H1 (cell line): Measurements from ENCODE around the gene LOXL1. TPM values are rescaled to one million over a fixed set of nuclear protein-coding genes. Genes with fewer than 3 reads are reported as not detected.

Source experiments
- CTCF ChIA-PET: fragments of 300-600 bp; sonication (Branson Sonifier 250); formaldehyde crosslinking; loops from one replicate; lab custom pipeline; 2021; ENCODE audit not compliant: partially characterized antibody; lab: Charles Lee
- POLR2A ChIA-PET: fragments of 300-600 bp; sonication (Branson Sonifier 250); formaldehyde crosslinking; loops from one replicate; lab custom pipeline; 2021; ENCODE audit warnings: inconsistent platforms; ENCODE audit not compliant: partially characterized antibody; lab: Charles Lee
- DNase-seq, 2 experiments: peaks; one replicate each; pipeline versions ENCODE4 v3.0.0 to v3.0.0-alpha.2; 2010 to 2022; ENCODE audit warnings: low spot score in 2 of 2, low read depth in 1 of 2, mixed read lengths in 1 of 2
- FAIRE-seq: peaks from 2 replicates; lab custom pipeline; 2011; peaks lifted over from hg19 to GRCh38; lab: Jason Lieb, UNC
- H2AFZ ChIP-seq: 2 replicates; pipeline ENCODE4 v1.8.1; 2012; ENCODE audit warnings: low read length, inconsistent platforms
- H2AK5ac ChIP-seq: 2 replicates; pipeline ENCODE4 v1.6.1; 2013; ENCODE audit warnings: low read depth, low read length
- H2BK120ac ChIP-seq: replicated peaks from 2 replicates; pipeline ENCODE3; 2013; ENCODE audit warnings: low read depth, low read length, inconsistent platforms
- H2BK12ac ChIP-seq: 2 replicates; pipeline ENCODE4 v1.6.1; 2013; ENCODE audit warnings: low read depth, low read length
- H2BK15ac ChIP-seq: 2 replicates; pipeline ENCODE4 v1.6.1; 2013; ENCODE audit warnings: low read length
- H2BK20ac ChIP-seq: 2 replicates; pipeline ENCODE4 v1.6.1; 2013; ENCODE audit warnings: low read length
- H2BK5ac ChIP-seq: 2 replicates; pipeline ENCODE4 v1.6.1; 2013; ENCODE audit warnings: low read depth, low read length
- H3K14ac ChIP-seq: 2 replicates; pipeline ENCODE4 v1.6.1; 2013; ENCODE audit warnings: inconsistent platforms; ENCODE audit not compliant: insufficient read length
- H3K18ac ChIP-seq: 2 replicates; pipeline ENCODE4 v1.6.1; 2013; ENCODE audit warnings: low read length; ENCODE audit errors: extremely low read depth
- H3K23ac ChIP-seq: 2 replicates; pipeline ENCODE4 v1.6.1; 2013; ENCODE audit warnings: inconsistent platforms; ENCODE audit not compliant: insufficient read length
- H3K23me2 ChIP-seq: 2 replicates; pipeline ENCODE4 v1.6.1; 2013; ENCODE audit warnings: low read depth, low read length
- H3K27ac ChIP-seq: 2 replicates; pipeline ENCODE4 v1.6.1; 2011; ENCODE audit warnings: low read depth, low read length, inconsistent platforms
- H3K27me3 ChIP-seq, 4 experiments: replicated peaks in 1 of 4; 1 replicate in 1 of 4; 2 replicates in 3 of 4; pipeline versions ENCODE4 v1.6.1 to v1.8.1; 2011 to 2013; ENCODE audit warnings: low read length in 3 of 4, mild to moderate bottlenecking in 3 of 4, inconsistent platforms in 2 of 4, mixed read lengths in 2 of 4, moderate library complexity in 1 of 4; ENCODE audit not compliant: control insufficient read depth in 3 of 4, insufficient read depth in 3 of 4; ENCODE audit errors: extremely low read depth in 1 of 4
- H3K36me3 ChIP-seq, 4 experiments: 2 replicates each; pipeline versions ENCODE4 v1.6.1 to v1.8.1; 2011 to 2013; ENCODE audit warnings: mild to moderate bottlenecking in 4 of 4, low read length in 3 of 4, moderate library complexity in 2 of 4, control low read depth in 1 of 4, inconsistent platforms in 1 of 4; ENCODE audit not compliant: insufficient read depth in 4 of 4, control insufficient read depth in 2 of 4
- H3K4ac ChIP-seq: replicated peaks from 2 replicates; pipeline ENCODE3; 2013; ENCODE audit warnings: low read length, low read depth, mixed read lengths, inconsistent platforms; ENCODE audit not compliant: insufficient read length
- H3K4me1 ChIP-seq, 4 experiments: replicated peaks in 1 of 4; 1 replicate in 1 of 4; 2 replicates in 3 of 4; pipeline versions ENCODE4 v1.6.1 to v1.8.1; 2011 to 2013; ENCODE audit warnings: low read length in 3 of 4, inconsistent platforms in 2 of 4, mixed read lengths in 1 of 4; ENCODE audit not compliant: insufficient read depth in 4 of 4, control insufficient read depth in 3 of 4
- H3K4me2 ChIP-seq, 2 experiments: 2 replicates each; pipeline versions ENCODE4 v1.6.1 to v1.8.1; 2011 to 2013; ENCODE audit warnings: low read depth in 2 of 2, low read length in 2 of 2, control low read depth in 1 of 2, inconsistent platforms in 1 of 2, mild to moderate bottlenecking in 1 of 2; ENCODE audit not compliant: insufficient read depth in 1 of 2
- H3K4me3 ChIP-seq, 4 experiments: fragments of 200-600, 300-600 bp in 1 of 4; sonication (generic), shearing (Covaris generic), sonication (Bioruptor Twin) in 1 of 4; 2 replicates each; pipeline versions ENCODE4 v1.5.1 to v1.8.1; 2011 to 2016; ENCODE audit warnings: low read length in 4 of 4, low read depth in 3 of 4, control low read depth in 2 of 4, inconsistent platforms in 2 of 4, mild to moderate bottlenecking in 2 of 4, mixed read lengths in 1 of 4, moderate library complexity in 1 of 4; ENCODE audit not compliant: insufficient read depth in 2 of 4; ENCODE audit errors: extremely low read depth in 1 of 4
- H3K56ac ChIP-seq: replicated peaks from 2 replicates; pipeline ENCODE3; 2013; ENCODE audit warnings: low read depth, mild to moderate bottlenecking, mixed read lengths, low read length, inconsistent platforms; ENCODE audit not compliant: insufficient read length
- H3K79me1 ChIP-seq: 2 replicates; pipeline ENCODE4 v1.6.1; 2013; ENCODE audit warnings: low read depth, low read length, control low read depth
- H3K79me2 ChIP-seq, 2 experiments: 2 replicates each; pipeline versions ENCODE4 v1.6.1 to v1.8.1; 2012 to 2013; ENCODE audit warnings: low read length in 2 of 2, mild to moderate bottlenecking in 2 of 2, inconsistent platforms in 1 of 2; ENCODE audit not compliant: insufficient read depth in 2 of 2, control insufficient read depth in 1 of 2
- H3K9ac ChIP-seq, 4 experiments: replicated peaks in 1 of 4; 1 replicate in 1 of 4; 2 replicates in 3 of 4; pipeline versions ENCODE4 v1.6.1 to v1.8.1; 2011 to 2013; ENCODE audit warnings: low read depth in 3 of 4, low read length in 3 of 4, control low read depth in 2 of 4, mild to moderate bottlenecking in 2 of 4, moderate library complexity in 2 of 4, inconsistent platforms in 1 of 4; ENCODE audit errors: extremely low read depth in 1 of 4
- H3K9me3 ChIP-seq, 2 experiments: 2 replicates each; pipeline versions ENCODE4 v1.6.1 to v1.8.1; 2012 to 2013; ENCODE audit warnings: mild to moderate bottlenecking in 2 of 2, moderate library complexity in 2 of 2, control low read depth in 1 of 2, inconsistent platforms in 1 of 2, low read depth in 1 of 2, low read length in 1 of 2, mixed read lengths in 1 of 2; ENCODE audit not compliant: insufficient read depth in 2 of 2
- H4K20me1 ChIP-seq, 2 experiments: replicated peaks in 1 of 2; 2 replicates each; pipeline versions ENCODE3 to v1.8.1; 2011 to 2013; ENCODE audit warnings: inconsistent platforms in 2 of 2, low read length in 2 of 2, mild to moderate bottlenecking in 1 of 2; ENCODE audit not compliant: insufficient read depth in 2 of 2, control insufficient read depth in 1 of 2
- H4K5ac ChIP-seq: 2 replicates; pipeline ENCODE4 v1.6.1; 2013; ENCODE audit warnings: low read length, low read depth, mixed read lengths, inconsistent platforms; ENCODE audit not compliant: insufficient read length
- H4K8ac ChIP-seq: 2 replicates; pipeline ENCODE4 v1.8.0; 2013; ENCODE audit warnings: mild to moderate bottlenecking, moderate library complexity, low read length, inconsistent platforms; ENCODE audit not compliant: insufficient read depth; ENCODE audit errors: extremely low read depth
- H4K91ac ChIP-seq: replicated peaks from 2 replicates; pipeline ENCODE3; 2013; ENCODE audit warnings: low read length, mixed read lengths, inconsistent platforms; ENCODE audit not compliant: insufficient read length
- ASH2L ChIP-seq: fragments of 200-600, 300-600 bp; sonication (generic); IDR thresholded peaks from one replicate; pipeline ENCODE4 v1.7.1; 2017; ENCODE audit warnings: low read length
- ATF2 ChIP-seq: IDR thresholded peaks from 2 replicates; pipeline ENCODE4 v1.6.1; 2012; ENCODE audit warnings: low read length, inconsistent platforms
- BACH1 ChIP-seq: IDR thresholded peaks from 2 replicates; pipeline ENCODE4 v1.6.1; 2012; ENCODE audit warnings: low read length, improper control_type of control experiment
- BCL11A ChIP-seq, 2 experiments: IDR thresholded peaks; one replicate each; pipeline ENCODE4 v1.6.1; 2011; ENCODE audit warnings: low read depth in 2 of 2, low read length in 2 of 2, mild to moderate bottlenecking in 2 of 2
- CEBPB ChIP-seq: IDR thresholded peaks from 2 replicates; pipeline ENCODE4 v1.6.1; 2012; ENCODE audit warnings: low read depth, low read length
- KDM1A ChIP-seq: fragments of 200-600, 300-600 bp; sonication (generic); IDR thresholded peaks from 2 replicates; pipeline ENCODE4 v1.7.1; 2016; ENCODE audit warnings: mild to moderate bottlenecking, low read length, borderline replicate concordance
- MAX ChIP-seq: IDR thresholded peaks from 2 replicates; pipeline ENCODE4 v1.6.1; 2012; ENCODE audit warnings: inconsistent platforms
- SP4 ChIP-seq: IDR thresholded peaks from 2 replicates; pipeline ENCODE4 v1.6.1; 2012; ENCODE audit warnings: low read length, inconsistent platforms
- SUZ12 ChIP-seq: fragments of 200-600 bp; sonication (generic); IDR thresholded peaks from 2 replicates; pipeline ENCODE4 v1.6.1; 2012; ENCODE audit warnings: mild to moderate bottlenecking, inconsistent platforms, low read length, moderate library complexity, mixed read lengths
- USF2 ChIP-seq: IDR thresholded peaks from 2 replicates; pipeline ENCODE4 v1.6.1; 2011; ENCODE audit warnings: low read length, improper control_type of control experiment
- WGBS, 2 experiments: shearing (Covaris generic) in 1 of 2; methylation state at CpG; one replicate each; pipeline versions ENCODE4 v1.1.6 to v1.1.7; 2013 to 2015; ENCODE audit warnings: low lambda C conversion rate in 2 of 2, mixed read lengths in 2 of 2, inconsistent platforms in 1 of 2, low coverage in 1 of 2, missing lambda C conversion rate in 1 of 2; ENCODE audit not compliant: insufficient replicate concordance in 2 of 2, insufficient coverage in 1 of 2, insufficient read length in 1 of 2; ENCODE audit errors: extremely low coverage in 1 of 2, missing lambda C conversion rate in 1 of 2; 5-methylcytosine and 5-hydroxymethylcytosine counted together
- polyA plus RNA-seq, 7 experiments: library from polyadenylated mRNA; depleted of rRNA in 3 of 7; stranded (reverse) in 5 of 7; unstranded in 2 of 7; fragments of >200 nt in 5 of 7; fragments of 200-250 nt in 2 of 7; gene quantifications; 1 replicate in 5 of 7; 2 replicates in 1 of 7; 4 replicates in 1 of 7; pipeline versions ENCODE4 v1.2.1 to v1.2.3, GENCODE V29; 2011 to 2013; ENCODE audit warnings: missing spikeins in 2 of 7, mixed read lengths in 2 of 7
- total RNA-seq: library from RNA; stranded (reverse); fragmentation: NEBNext Ultra II Directional; extraction: Animal tissue kit (Norgen Biotek cat#: 25700); gene quantifications from 2 replicates; pipeline ENCODE4 v1.2.1, GENCODE V29; 2021

The LOXL1 gene
- total and polyA plus RNA-seq, 2 of the 8 experiments (the other 6 are each of a cell fraction or from before 2014, with no cell fraction given) = 8.1 to 14.4 TPM

GRCh38 chr15:73990250-73991005, 64.2 kb downstream of the LOXL1 start:
- Histone ChIP-seq H3K4me2 (no peak overlapping the region), H2BK12ac (no peak overlapping the region), H3K27me3 (peaks cover 0 to 8% (median 1%) of the 10 kb centered on the region in 4 experiments; a peak in 1 of 7 replicates), H2AFZ (no peak overlapping the region), H4K20me1 (peaks cover 0 to 3% of the 10 kb centered on the region in 2 experiments), H3K4me3 (no peak overlapping the region), H2BK20ac (no peak overlapping the region), H3K56ac (no peak overlapping the region), H3K27ac (no peak overlapping the region), H3K79me1 (no peaks in the 10 kb centered on the region), H4K91ac (no peak overlapping the region), H3K9ac (no peak overlapping the region), H2BK5ac (no peak overlapping the region), H3K36me3 (no peaks in the 10 kb centered on the region), H3K18ac (no peak overlapping the region), H3K9me3 (no peaks in the 10 kb centered on the region), H4K5ac (no peak overlapping the region), H2BK15ac (no peak overlapping the region), H4K8ac (no peak overlapping the region), H3K79me2 (peaks cover 0 to 2% of the 10 kb centered on the region in 2 experiments; a peak in 1 of 4 replicates), H3K4me1 (peaks cover 0 to 7% (median under 1%) of the 10 kb centered on the region in 4 experiments; a peak in 4 of 7 replicates), H3K14ac (no peak overlapping the region), H2BK120ac (no peak overlapping the region), H3K4ac (no peak overlapping the region), H3K23me2 (peaks cover 11% of the 10 kb centered on the region; the same call in 1 of the 2 replicates), H2AK5ac (no peak overlapping the region), H3K23ac (no peak overlapping the region)
- CTCF ChIA-PET = interaction anchor here (0.6 to 11.4 kb wide), 8 partner anchors 11 to 780 kb away, joined by 3 to 167 read pairs (median 4); no protein-coding TSS in a partner anchor
- 90% methylated on average over 9 of the region's 9 CpGs; no CpG with 5 or more reads in 1 of the 2 experiments for WGBS, 2 experiments
- DNase-seq (no peak), FAIRE-seq (no peak)
- POLR2A ChIA-PET = no interaction called here
- TF ChIP-seq BCL11A (IDR thresholded peaks at IDR 0.05; ENCODE audit: low read depth in 2 of 2, low read length in 2 of 2) (no peak), USF2 (no peak), SUZ12 (no peak), SP4 (no peak), CEBPB (no peak), MAX (no peak), ASH2L (no peak), KDM1A (no peak), BACH1 (no peak), ATF2 (no peak)
